Brain pericyte (primary cell): ENCODE results near the gene HOPX.
"Not testable (repeated sequence)": the region's sequence is repeated elsewhere in the genome, so short reads cannot be mapped to it uniquely, and the experiment has no call there.

Experiments used
- DNase-seq: peaks from one replicate; pipeline ENCODE4 v3.0.0-alpha.2; 2012; ENCODE audit warnings: low read depth, low spot score

Gene HOPX

GRCh38 chr4:56688094-56688647, 7.1 kb upstream of the HOPX start:
- no peak for DNase-seq

GRCh38 chr4:56686537-56687231, 5.6 kb upstream of the HOPX start:
- DNase-seq: no peak

- peak; percentile 16 for DNase-seq
These were observed 3.4 kb upstream of the HOPX start for GRCh38 chr4:56684320-56685050.

GRCh38 chr4:56683455-56683854, 2.4 kb upstream of the HOPX start:
- no peak for DNase-seq

- no peak for DNase-seq
These were observed 893 bp upstream of the HOPX start for GRCh38 chr4:56681853-56682525.

GRCh38 chr4:56680266-56680665, 830 bp downstream of the HOPX start:
- DNase-seq: no peak

- DNase-seq: no peak
These were observed 3.4 kb downstream of the HOPX start for GRCh38 chr4:56677711-56678110.

GRCh38 chr4:56674984-56675383, 6.1 kb downstream of the HOPX start:
- peak; percentile 33 for DNase-seq

GRCh38 chr4:56671860-56672259, 9.2 kb downstream of the HOPX start:
- no peak for DNase-seq

- DNase-seq: no peak
These were observed 9.7 kb downstream of the HOPX start for GRCh38 chr4:56671373-56671772.

- DNase-seq: no peak
These were observed 12.8 kb downstream of the HOPX start for GRCh38 chr4:56668267-56668666.

GRCh38 chr4:56667396-56667795, 13.7 kb downstream of the HOPX start:
- not testable (repeated sequence) for DNase-seq

- no peak for DNase-seq
These were observed 14.8 kb downstream of the HOPX start for GRCh38 chr4:56666279-56666678.

GRCh38 chr4:56665781-56666180, 15.3 kb downstream of the HOPX start:
- no peak for DNase-seq

- no peak for DNase-seq
These were observed 18.2 kb downstream of the HOPX start for GRCh38 chr4:56662782-56663468.

GRCh38 chr4:56659946-56660345, 21.1 kb downstream of the HOPX start:
- DNase-seq: no peak

GRCh38 chr4:56658528-56658927, 22.6 kb downstream of the HOPX start:
- DNase-seq: no peak

- DNase-seq: no peak
These were observed 23.3 kb downstream of the HOPX start for GRCh38 chr4:56657818-56658217.

GRCh38 chr4:56657128-56657527, 24.0 kb downstream of the HOPX start:
- no peak for DNase-seq

- DNase-seq: no peak
These were observed 24.8 kb downstream of the HOPX start for GRCh38 chr4:56656346-56656643.

GRCh38 chr4:56655627-56656345, 25.3 kb downstream of the HOPX start:
- DNase-seq: no peak
